ENCODE data around the gene JAZF1. TPM values are rescaled to one million over a fixed set of nuclear protein-coding genes. Genes with fewer than 3 reads are reported as not detected.

Gene JAZF1
- total and polyA plus RNA-seq, 4 experiments from 2014 or later, result 3.7 to 8.3 (median 4.7) TPM

GRCh38 chr7:27947586-27948278 is 232.9 kb downstream of the JAZF1 start:
- Histone ChIP-seq H3K27me3 (ENCODE audit: insufficient read depth, low read length) (no peaks in the 10 kb centered on the region), H3K4me1 (ENCODE audit: insufficient read depth, low read length) (peaks cover 18% of the 10 kb centered on the region), H3K9me3 (ENCODE audit: control insufficient read depth in 1 of 2, low read length in 2 of 2) (no peaks in the 10 kb centered on the region), H3K27ac (ENCODE audit: low read depth, low read length) (no peak overlapping the region), H3K4me3 (ENCODE audit: low read length in 2 of 2) (no peak overlapping the region), H3K36me3 (ENCODE audit: insufficient read depth, low read length) (no peaks in the 10 kb centered on the region)
- H3K27me3 Mint-ChIP-seq, result no peaks in the 10 kb centered on the region
- intact Hi-C loops (cut with micrococcal nuclease), result no loop called here
- H3K36me3 Mint-ChIP-seq, result peaks cover 0 to 19% of the 10 kb centered on the region in 2 donors
- ChIA-PET POLR2A (ENCODE audit: partially characterized antibody) (no interaction called here), CTCF (ENCODE audit: partially characterized antibody) (no interaction called here)
- no peak overlapping the region for H3K4me3 Mint-ChIP-seq
- H3K4me1 Mint-ChIP-seq, result peaks cover 6 to 16% (median 14%) of the 10 kb centered on the region in 4 donors
- DNase-seq, result no peak
- H3K9me3 Mint-ChIP-seq, result peaks cover 0 to 2% (median 0%) of the 10 kb centered on the region in 8 donors
- peak overlapping the region in 1 of 7 donors; percentile 61 for H3K27ac Mint-ChIP-seq

GRCh38 chr7:27946351-27946750 is 234.2 kb downstream of the JAZF1 start:
- ChIA-PET CTCF (ENCODE audit: partially characterized antibody) (no interaction called here), POLR2A (ENCODE audit: partially characterized antibody) (no interaction called here)
- DNase-seq, result no peak
- Histone ChIP-seq H3K4me1 (ENCODE audit: insufficient read depth, low read length) (peaks cover 4% of the 10 kb centered on the region), H3K4me3 (ENCODE audit: low read length in 2 of 2) (no peak overlapping the region), H3K27me3 (ENCODE audit: insufficient read depth, low read length) (no peaks in the 10 kb centered on the region), H3K36me3 (ENCODE audit: insufficient read depth, low read length) (no peaks in the 10 kb centered on the region), H3K27ac (ENCODE audit: low read depth, low read length) (no peak overlapping the region), H3K9me3 (ENCODE audit: control insufficient read depth in 1 of 2, low read length in 2 of 2) (no peaks in the 10 kb centered on the region)
- Mint-ChIP-seq H3K27ac (peak overlapping the region in 2 of 7 donors; percentile 19 to 31), H3K36me3 (peaks cover 2 to 26% of the 10 kb centered on the region in 2 donors), H3K4me3 (no peak overlapping the region), H3K27me3 (no peaks in the 10 kb centered on the region), H3K9me3 (peaks cover 0 to 2% (median 0%) of the 10 kb centered on the region in 8 donors), H3K4me1 (peaks cover 0 to 6% (median under 1%) of the 10 kb centered on the region in 4 donors)
- intact Hi-C loops (cut with micrococcal nuclease), result no loop called here

- H3K4me1 Mint-ChIP-seq, result peaks cover 0 to 6% (median 0%) of the 10 kb centered on the region in 4 donors
- POLR2A ChIA-PET (ENCODE audit: partially characterized antibody), result no interaction called here
- H3K9me3 Mint-ChIP-seq, result peaks cover 0 to 2% (median 0%) of the 10 kb centered on the region in 8 donors
- no peak overlapping the region for H3K4me3 ChIP-seq (ENCODE audit: low read length in 2 of 2)
- H3K4me1 ChIP-seq (ENCODE audit: insufficient read depth, low read length), result no peaks in the 10 kb centered on the region
- no peak for DNase-seq
- intact Hi-C loops (cut with micrococcal nuclease), result no loop called here
- H3K4me3 Mint-ChIP-seq, result no peak overlapping the region
- H3K27me3 ChIP-seq (ENCODE audit: insufficient read depth, low read length), result no peaks in the 10 kb centered on the region
- no peaks in the 10 kb centered on the region for H3K27me3 Mint-ChIP-seq
- no peak overlapping the region for H3K27ac ChIP-seq (ENCODE audit: low read depth, low read length)
- CTCF ChIA-PET (ENCODE audit: partially characterized antibody), result no interaction called here
- H3K27ac Mint-ChIP-seq, result peak overlapping the region in 1 of 7 donors; percentile 15
- H3K36me3 ChIP-seq (ENCODE audit: insufficient read depth, low read length), result no peaks in the 10 kb centered on the region
- peaks cover 5 to 36% of the 10 kb centered on the region in 2 donors for H3K36me3 Mint-ChIP-seq
- H3K9me3 ChIP-seq (ENCODE audit: control insufficient read depth in 1 of 2, low read length in 2 of 2), result no peaks in the 10 kb centered on the region
Observed at GRCh38 chr7:27945058-27945795, 235.4 kb downstream of the JAZF1 start.

- peaks cover 5 to 39% of the 10 kb centered on the region in 2 donors for H3K36me3 Mint-ChIP-seq
- CTCF ChIA-PET (ENCODE audit: partially characterized antibody), result no interaction called here
Observed at GRCh38 chr7:27944643-27945042, 236.0 kb downstream of the JAZF1 start.

GRCh38 chr7:27943241-27943640 is 237.4 kb downstream of the JAZF1 start:
- no peaks in the 10 kb centered on the region for H3K27me3 ChIP-seq (ENCODE audit: insufficient read depth, low read length)
- ChIA-PET POLR2A (ENCODE audit: partially characterized antibody) (no interaction called here), CTCF (ENCODE audit: partially characterized antibody) (no interaction called here)
- Mint-ChIP-seq H3K27me3 (no peaks in the 10 kb centered on the region), H3K4me3 (no peak overlapping the region), H3K9me3 (peaks cover 0 to 2% (median 0%) of the 10 kb centered on the region in 8 donors), H3K27ac (no peak overlapping the region), H3K4me1 (peaks cover 0 to 3% (median 0%) of the 10 kb centered on the region in 4 donors), H3K36me3 (peaks cover 5 to 32% of the 10 kb centered on the region in 2 donors)
- intact Hi-C loops (cut with micrococcal nuclease), result no loop called here
- H3K27ac ChIP-seq (ENCODE audit: low read depth, low read length), result no peak overlapping the region
- no peak overlapping the region for H3K4me3 ChIP-seq (ENCODE audit: low read length in 2 of 2)
- H3K4me1 ChIP-seq (ENCODE audit: insufficient read depth, low read length), result no peaks in the 10 kb centered on the region
- no peak for DNase-seq
- no peaks in the 10 kb centered on the region for H3K36me3 ChIP-seq (ENCODE audit: insufficient read depth, low read length)
- H3K9me3 ChIP-seq (ENCODE audit: control insufficient read depth in 1 of 2, low read length in 2 of 2), result no peaks in the 10 kb centered on the region

More at GRCh38 chr7:27944643-27945042, 236.0 kb downstream of the JAZF1 start:
- peaks cover 0 to 7% (median 0%) of the 10 kb centered on the region in 4 donors for H3K4me1 Mint-ChIP-seq
- H3K9me3 Mint-ChIP-seq, result peaks cover 0 to 2% (median 0%) of the 10 kb centered on the region in 8 donors
- Histone ChIP-seq H3K36me3 (ENCODE audit: insufficient read depth, low read length) (no peaks in the 10 kb centered on the region), H3K4me1 (ENCODE audit: insufficient read depth, low read length) (no peaks in the 10 kb centered on the region), H3K27me3 (ENCODE audit: insufficient read depth, low read length) (no peaks in the 10 kb centered on the region), H3K4me3 (ENCODE audit: low read length in 2 of 2) (no peak overlapping the region), H3K9me3 (ENCODE audit: control insufficient read depth in 1 of 2, low read length in 2 of 2) (no peaks in the 10 kb centered on the region), H3K27ac (ENCODE audit: low read depth, low read length) (no peak overlapping the region)
- POLR2A ChIA-PET (ENCODE audit: partially characterized antibody), result no interaction called here
- DNase-seq, result no peak
- no peak overlapping the region for H3K4me3 Mint-ChIP-seq
- H3K27ac Mint-ChIP-seq, result no peak overlapping the region
- H3K27me3 Mint-ChIP-seq, result no peaks in the 10 kb centered on the region
- intact Hi-C loops (cut with micrococcal nuclease), result no loop called here

GRCh38 chr7:27942711-27943110 is 237.9 kb downstream of the JAZF1 start:
- no peaks in the 10 kb centered on the region for H3K27me3 ChIP-seq (ENCODE audit: insufficient read depth, low read length)
- peaks cover 5 to 32% of the 10 kb centered on the region in 2 donors for H3K36me3 Mint-ChIP-seq

GRCh38 chr7:27941522-27941921 is 239.1 kb downstream of the JAZF1 start:
- Mint-ChIP-seq H3K27ac (no peak overlapping the region), H3K36me3 (peaks cover 5 to 32% of the 10 kb centered on the region in 2 donors), H3K4me1 (peaks cover 0 to 3% (median 0%) of the 10 kb centered on the region in 4 donors), H3K27me3 (no peaks in the 10 kb centered on the region), H3K9me3 (peaks cover 0 to 2% (median 0%) of the 10 kb centered on the region in 8 donors), H3K4me3 (no peak overlapping the region)
- no peaks in the 10 kb centered on the region for H3K4me1 ChIP-seq (ENCODE audit: insufficient read depth, low read length)
- no peaks in the 10 kb centered on the region for H3K9me3 ChIP-seq (ENCODE audit: control insufficient read depth in 1 of 2, low read length in 2 of 2)
- no peaks in the 10 kb centered on the region for H3K27me3 ChIP-seq (ENCODE audit: insufficient read depth, low read length)
- POLR2A ChIA-PET (ENCODE audit: partially characterized antibody), result no interaction called here
- no peaks in the 10 kb centered on the region for H3K36me3 ChIP-seq (ENCODE audit: insufficient read depth, low read length)
- H3K27ac ChIP-seq (ENCODE audit: low read depth, low read length), result no peak overlapping the region
- intact Hi-C loops (cut with micrococcal nuclease), result no loop called here
- CTCF ChIA-PET (ENCODE audit: partially characterized antibody), result no interaction called here
- no peak for DNase-seq
- H3K4me3 ChIP-seq (ENCODE audit: low read length in 2 of 2), result no peak overlapping the region

More at GRCh38 chr7:27942711-27943110, 237.9 kb downstream of the JAZF1 start:
- Mint-ChIP-seq H3K4me3 (no peak overlapping the region), H3K9me3 (peaks cover 0 to 2% (median 0%) of the 10 kb centered on the region in 8 donors), H3K4me1 (peaks cover 0 to 3% (median 0%) of the 10 kb centered on the region in 4 donors), H3K27ac (no peak overlapping the region), H3K27me3 (no peaks in the 10 kb centered on the region)
- H3K27ac ChIP-seq (ENCODE audit: low read depth, low read length), result no peak overlapping the region
- intact Hi-C loops (cut with micrococcal nuclease), result no loop called here
- DNase-seq, result no peak
- ChIA-PET POLR2A (ENCODE audit: partially characterized antibody) (no interaction called here), CTCF (ENCODE audit: partially characterized antibody) (no interaction called here)
- H3K4me3 ChIP-seq (ENCODE audit: low read length in 2 of 2), result no peak overlapping the region
- no peaks in the 10 kb centered on the region for H3K36me3 ChIP-seq (ENCODE audit: insufficient read depth, low read length)
- no peaks in the 10 kb centered on the region for H3K4me1 ChIP-seq (ENCODE audit: insufficient read depth, low read length)
- no peaks in the 10 kb centered on the region for H3K9me3 ChIP-seq (ENCODE audit: control insufficient read depth in 1 of 2, low read length in 2 of 2)

Data from CD4-positive, alpha-beta memory T cell (primary cell).